Measurements from ENCODE around the gene PPIP5K2.

DNA sequence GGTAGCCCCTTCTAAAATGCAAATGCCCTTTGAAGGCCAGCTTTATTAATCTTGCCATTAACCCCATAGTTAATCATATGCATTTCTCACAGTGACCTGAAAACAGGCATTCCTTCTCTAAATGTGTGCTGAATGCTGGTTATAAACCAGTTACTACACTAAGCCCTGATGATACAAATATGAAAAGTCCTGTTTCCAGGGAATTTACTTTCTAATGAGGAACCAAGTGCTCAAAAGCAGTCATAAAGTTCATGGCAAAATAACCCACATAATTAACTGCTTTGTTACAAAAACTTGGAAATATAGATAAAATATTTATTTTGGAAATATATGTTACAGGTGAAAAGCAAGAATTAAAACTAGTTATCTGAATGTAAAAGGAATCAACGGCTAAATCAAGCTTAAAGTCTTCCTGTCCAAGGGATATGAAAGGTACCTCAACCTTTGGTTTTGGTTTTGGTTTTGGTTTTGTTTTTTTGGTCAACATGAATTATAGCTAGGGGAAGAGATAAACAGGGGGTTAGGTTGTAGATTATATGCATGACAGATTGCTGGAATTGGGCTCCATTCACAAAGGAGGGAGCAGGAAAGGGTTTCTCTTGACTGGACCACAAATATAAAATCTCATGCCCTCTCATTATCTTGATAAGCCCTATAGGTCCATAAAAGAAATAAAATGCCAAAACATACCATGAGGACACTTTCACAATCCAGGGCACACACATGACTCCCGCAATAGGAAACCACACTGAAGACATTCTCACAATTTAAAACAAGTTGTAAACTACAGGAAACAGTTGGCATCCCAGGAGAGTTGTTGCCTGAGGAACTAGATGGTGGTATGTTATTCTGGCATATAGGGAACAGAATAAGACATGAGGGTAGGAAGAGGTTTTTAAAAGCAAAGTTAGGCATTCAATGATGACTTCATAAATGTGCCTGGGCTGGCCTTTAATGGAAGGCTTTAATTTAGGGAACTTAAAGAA is 91.8 kb downstream of the PPIP5K2 start:
- TF ChIP-seq, protein P1, sequence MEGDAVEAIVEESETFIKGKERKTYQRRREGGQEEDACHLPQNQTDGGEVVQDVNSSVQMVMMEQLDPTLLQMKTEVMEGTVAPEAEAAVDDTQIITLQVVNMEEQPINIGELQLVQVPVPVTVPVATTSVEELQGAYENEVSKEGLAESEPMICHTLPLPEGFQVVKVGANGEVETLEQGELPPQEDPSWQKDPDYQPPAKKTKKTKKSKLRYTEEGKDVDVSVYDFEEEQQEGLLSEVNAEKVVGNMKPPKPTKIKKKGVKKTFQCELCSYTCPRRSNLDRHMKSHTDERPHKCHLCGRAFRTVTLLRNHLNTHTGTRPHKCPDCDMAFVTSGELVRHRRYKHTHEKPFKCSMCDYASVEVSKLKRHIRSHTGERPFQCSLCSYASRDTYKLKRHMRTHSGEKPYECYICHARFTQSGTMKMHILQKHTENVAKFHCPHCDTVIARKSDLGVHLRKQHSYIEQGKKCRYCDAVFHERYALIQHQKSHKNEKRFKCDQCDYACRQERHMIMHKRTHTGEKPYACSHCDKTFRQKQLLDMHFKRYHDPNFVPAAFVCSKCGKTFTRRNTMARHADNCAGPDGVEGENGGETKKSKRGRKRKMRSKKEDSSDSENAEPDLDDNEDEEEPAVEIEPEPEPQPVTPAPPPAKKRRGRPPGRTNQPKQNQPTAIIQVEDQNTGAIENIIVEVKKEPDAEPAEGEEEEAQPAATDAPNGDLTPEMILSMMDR (conservative IDR thresholded peaks at IDR 0.05; ENCODE audit: low read depth, low read length): no peak
- TF ChIP-seq EZH2 (IDR thresholded peaks at IDR 0.05; ENCODE audit: low read length, unreplicated experiment): no peak
- no peak for TF ChIP-seq EZH2phosphoT487 (IDR thresholded peaks at IDR 0.05; ENCODE audit: borderline replicate concordance, low read length)

All from PC-3 (cell line).